Stimulated activated CD8-positive, alpha-beta memory T cell treated with anti-CD3 and anti-CD28 coated beads, Interleukin-2, amount 100 ng/mL, for 1 hour (primary cell): ENCODE measurements around the gene UMAD1.

Experiments used
- DNase-seq, 2 donors: peaks; one replicate each; pipeline ENCODE4 v3.0.0-alpha.2; 2020; ENCODE audit warnings: low read depth in 2 of 2

UMAD1 gene

DNA sequence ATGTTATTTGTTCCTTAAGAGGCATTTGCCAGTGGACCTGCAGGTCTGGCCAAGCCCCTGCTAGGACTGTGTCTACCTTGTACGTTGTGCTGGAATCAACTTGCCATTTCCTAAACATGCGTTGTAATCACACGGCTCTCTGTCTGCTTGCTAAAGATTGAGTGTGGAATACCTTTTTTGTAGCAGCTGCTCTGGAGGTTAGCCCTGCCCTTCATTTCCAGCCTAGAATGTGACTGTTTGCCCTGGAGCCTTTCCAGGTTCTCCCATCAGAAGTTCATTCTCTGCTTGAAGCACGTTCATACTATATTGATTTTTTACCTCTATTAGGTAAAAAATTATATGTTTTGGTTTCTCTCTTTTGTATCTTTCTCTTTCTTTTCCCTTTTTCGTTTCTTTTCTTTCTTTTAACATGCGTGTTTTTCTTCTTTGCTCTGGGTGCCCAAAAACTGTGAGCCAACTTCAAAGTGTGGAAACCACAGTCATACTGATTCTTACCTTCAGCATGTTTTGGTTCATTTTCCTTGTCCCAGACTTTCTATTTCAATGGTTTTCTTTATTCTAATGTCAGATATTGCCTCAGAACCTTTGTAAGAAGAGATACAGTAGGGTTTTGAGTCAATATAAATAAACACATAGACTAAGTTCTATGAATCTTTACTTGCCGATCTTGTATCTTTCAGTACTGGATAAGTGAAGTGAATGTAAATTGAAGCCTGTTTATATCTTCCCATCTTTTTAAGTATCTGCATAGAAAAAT, 189.7 kb downstream of the UMAD1 start:
- DNase-seq: no peak

DNA sequence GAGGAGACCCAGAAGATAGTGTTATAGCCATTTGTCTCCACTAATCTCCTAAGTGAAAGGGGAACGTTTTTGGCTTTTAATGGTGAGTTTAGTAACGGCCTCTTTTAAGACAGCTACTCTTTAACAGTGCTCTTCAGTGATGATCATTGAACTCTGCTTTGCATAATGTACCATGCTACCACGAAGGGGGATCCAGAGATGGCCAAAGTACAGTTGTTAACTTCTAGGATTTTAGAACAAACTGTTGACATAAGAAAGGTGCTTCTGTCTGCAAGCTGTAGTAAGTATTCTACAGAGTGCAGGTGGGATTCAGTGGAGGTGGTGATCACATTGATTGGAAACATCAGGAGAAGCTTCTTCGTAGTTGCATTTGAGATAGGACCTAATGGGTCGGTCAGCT, 192.0 kb downstream of the UMAD1 start:
- no peak for DNase-seq

DNA sequence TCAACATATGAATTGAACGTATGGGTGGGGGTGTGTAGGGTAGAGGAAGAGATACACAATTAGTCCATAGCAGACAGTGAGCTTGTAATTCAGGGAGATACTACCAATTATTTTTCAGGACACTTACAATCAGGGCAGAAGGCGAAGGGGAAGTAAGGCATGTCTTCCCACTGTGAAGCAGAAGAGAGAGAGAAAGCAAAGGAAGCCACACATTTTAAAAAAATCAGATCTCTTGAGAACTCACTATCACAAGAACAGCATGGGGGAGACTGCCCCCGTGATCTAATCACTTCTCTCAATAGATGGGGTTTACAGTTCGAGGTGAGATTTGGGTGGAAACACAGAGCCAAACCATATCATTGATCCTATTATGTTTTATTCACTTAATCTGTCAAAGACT, 194.2 kb downstream of the UMAD1 start:
- no peak for DNase-seq

DNA sequence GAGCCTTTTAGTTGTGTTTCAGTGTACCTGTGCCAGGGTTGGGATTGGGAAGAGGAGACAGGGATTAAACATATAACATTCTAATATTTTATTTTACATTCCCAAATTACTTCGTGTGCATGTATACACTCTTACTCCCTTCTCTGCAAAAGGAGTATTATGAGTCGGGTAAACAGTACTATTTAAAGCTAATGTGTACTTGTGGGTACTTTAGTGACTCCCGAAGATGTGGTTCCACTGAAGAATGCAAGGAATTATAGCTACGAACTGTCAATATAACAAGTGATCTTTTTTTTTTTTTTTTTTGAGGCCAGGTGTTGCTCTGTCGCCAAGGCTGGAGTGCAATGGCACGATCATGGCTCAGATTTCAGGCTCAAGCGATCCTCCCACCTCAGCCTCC, 200.5 kb downstream of the UMAD1 start:
- DNase-seq: no peak

DNA sequence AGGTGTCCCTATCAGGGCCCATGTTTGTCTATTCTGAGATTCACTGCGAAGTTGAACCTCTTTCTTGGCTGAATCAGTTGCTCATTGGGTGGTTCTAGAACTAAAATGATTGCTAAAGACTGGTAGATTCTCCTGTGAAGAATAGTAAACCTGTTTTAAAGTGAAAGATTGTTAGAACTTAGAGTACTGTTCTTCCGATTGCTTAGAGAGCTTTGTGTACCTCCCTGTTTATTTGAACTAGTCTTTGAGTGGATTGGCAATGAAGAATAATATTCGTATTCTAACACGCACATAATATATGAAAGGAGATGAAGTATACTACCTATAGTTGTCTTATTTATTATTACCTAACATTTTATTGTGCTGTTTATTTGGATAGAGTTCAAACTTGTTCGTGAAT, 202.7 kb downstream of the UMAD1 start:
- no peak for DNase-seq

DNA sequence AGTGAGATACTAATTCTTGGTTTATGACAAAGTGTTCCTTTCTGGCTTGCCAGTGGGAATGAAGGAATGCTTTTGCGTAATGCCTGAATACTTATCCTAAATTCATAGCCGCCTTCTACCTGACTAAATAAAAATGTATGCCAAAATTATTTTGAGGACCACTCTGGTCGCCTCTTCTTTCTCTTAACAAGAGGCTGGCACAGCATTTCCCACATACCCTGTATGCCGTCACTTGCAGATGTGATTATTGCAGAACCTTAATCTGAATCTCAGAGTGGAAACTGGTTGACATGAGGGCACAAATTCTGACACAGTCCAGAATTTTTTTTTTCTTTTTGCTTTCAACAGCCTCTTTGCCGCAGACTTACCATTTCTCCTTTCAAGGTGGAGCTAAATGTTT, 203.4 kb downstream of the UMAD1 start:
- DNase-seq: no peak

DNA sequence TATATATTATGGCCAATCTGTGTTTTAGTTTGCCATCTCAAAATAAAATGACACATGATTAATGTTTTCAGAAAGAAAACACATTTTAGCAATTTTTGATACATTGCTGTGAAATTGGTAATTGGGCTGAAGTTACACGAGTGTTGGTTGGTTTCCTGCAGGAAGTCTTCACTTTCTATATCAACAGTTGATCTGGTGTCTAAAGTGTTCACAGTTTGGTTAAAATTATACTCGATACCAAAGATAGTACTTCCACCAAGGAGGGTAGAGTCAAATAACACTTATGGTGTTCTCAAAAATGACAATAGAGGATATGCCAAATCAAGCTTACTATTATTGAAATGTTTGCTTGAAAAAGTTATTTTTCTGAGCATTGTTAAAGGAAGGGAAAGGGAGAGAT, 207.7 kb downstream of the UMAD1 start:
- no peak for DNase-seq

DNA sequence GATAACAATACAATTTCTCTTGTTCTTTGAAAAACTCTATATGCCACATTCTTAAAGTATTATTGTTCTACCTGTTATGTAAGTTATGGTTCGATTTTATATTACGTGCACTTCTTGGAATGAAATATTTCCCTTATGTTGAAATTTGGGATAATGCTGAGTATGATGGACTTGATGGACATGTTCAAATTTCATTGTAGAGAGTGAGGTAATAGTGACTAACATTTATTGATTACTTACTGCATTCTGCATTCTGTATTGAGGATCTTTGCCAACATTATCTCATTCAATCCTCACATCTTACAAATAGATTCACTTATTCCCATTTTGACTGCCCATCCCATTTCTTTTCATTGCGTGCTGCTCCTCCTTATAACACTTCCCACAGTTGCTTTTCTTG, 208.3 kb downstream of the UMAD1 start:
- DNase-seq: no peak

DNA sequence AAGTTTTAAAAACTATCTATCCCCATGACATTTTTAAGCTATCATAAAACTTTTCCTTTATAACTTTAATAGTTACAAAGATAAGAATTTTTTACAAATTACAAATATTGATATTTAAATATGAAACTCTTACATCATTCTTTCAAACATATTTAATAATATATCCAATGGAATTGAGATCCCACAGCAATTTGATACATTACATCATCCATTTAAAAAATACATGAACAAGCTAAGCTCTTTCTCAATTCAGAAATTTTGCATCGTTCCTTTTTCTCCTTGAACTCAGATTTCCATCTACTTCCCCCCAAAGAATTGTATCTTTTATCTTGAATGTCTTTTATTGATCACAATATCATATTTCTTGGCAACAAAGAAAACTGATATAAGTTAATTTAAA, 209.6 kb downstream of the UMAD1 start:
- DNase-seq: no peak

DNA sequence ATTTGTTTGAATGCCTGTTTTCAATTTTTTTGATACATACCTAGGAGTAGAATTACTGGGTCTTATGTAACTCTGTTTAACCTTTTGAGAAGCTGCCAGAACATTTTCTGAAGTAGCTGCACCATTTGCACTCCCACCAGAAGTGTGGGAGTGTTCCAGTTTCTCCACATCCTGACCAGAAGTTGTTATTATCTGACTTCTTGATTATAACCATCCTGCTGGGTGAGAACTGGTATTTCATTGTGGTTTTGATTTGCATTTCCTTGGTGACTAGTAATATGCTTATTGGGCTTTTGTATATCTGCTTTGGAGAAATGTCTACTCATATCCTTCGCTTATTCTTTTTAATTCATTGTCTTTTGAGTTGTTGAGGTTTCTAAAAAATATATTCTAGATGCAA, 210.8 kb downstream of the UMAD1 start:
- DNase-seq: no peak

DNA sequence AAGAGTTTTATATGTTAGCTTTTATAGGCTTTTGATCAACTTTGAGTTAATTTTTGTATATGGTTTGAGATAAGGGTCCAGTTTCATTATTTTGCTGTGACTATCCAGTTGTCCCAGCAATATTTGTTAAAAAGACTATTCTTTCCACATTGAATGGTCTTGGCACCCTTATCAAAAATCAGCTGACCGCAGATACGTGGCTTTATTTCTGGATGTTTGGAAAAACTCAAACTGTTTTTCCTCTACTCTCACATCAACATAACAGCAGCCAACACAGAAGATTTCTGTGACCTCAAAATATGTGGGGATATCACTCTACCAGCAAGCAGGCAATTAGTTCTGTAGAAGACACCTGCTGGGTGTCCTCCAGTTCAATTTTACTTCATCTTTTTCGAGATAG, 211.4 kb downstream of the UMAD1 start:
- DNase-seq: no peak

DNA sequence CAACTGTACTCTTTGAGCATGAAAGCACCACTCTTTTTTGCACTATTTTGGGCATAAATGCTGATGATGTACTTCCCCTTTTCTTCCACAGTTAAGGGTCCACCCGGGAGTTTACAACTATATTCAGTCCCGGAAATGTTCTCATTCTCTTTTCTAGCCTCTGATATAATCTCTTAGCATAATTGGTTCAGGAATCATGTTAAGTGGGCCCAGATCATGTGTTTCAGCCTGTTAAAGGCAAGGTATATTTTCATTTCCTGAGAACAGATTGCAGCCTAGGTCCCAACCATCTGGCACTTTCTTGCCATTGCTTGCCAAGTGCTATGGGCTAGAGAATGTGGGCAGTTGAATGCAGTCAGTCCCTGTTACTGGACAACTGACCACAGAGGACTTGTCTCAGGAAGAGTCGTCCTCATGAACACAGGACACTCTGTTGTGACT, 216.6 kb downstream of the UMAD1 start:
- no peak for DNase-seq

DNA sequence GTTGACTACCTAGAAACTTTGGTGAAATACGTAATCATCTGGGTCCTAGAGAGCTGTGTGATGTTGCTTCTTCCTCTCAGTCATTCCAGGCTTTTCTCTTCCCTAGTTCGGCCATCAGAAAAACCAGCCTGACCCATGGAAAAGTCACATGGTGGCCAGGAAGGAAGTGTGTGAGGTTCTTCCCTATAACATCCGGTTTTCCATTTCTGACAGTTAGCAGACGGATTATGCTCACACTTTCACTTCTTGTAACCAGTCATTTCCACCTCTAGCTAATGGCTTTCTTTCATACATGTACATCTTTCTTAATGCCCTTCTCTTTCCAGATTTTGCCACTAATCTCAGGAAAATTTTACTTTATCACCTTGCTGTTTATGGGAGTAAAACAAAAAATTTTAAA, 218.0 kb downstream of the UMAD1 start:
- DNase-seq: no peak

DNA sequence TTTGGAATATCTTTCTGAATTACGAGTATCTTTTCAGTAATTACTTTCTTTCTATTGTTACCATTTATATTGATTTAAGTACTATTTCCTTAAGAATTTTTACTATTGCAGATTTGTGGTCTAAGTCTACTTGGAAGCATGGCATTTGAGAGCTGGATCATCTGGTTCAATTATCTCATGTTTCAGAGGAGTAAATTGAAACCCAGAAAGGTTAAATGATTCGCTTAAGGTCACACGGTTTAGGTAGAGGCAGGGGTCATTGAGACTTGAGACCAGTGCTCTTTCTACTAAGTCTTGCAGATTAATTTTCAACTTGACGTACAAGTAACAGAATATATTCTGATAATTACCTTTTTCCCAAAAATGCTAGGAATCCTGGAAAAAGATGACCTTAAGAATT, 218.9 kb downstream of the UMAD1 start:
- no peak for DNase-seq

DNA sequence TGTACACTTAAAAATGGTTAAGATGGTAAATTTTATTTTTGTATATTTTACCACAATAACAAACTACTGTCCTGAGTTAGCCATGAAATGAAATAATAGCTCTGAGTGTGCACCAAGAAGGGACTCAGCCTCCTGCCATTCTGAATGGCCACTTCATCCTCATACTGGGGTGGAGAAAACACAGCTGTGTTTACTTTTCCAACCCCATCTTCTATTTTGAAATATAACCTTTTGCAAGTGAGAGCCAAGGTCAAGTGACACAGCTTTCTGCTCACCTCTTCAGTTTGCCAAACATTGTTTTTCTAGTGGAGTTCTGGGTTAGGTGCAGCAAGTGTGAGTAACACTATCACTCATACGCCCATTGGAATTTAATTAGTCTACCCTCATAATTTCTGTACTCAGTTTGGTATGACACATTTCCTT, 220.7 kb downstream of the UMAD1 start:
- no peak for DNase-seq

DNA sequence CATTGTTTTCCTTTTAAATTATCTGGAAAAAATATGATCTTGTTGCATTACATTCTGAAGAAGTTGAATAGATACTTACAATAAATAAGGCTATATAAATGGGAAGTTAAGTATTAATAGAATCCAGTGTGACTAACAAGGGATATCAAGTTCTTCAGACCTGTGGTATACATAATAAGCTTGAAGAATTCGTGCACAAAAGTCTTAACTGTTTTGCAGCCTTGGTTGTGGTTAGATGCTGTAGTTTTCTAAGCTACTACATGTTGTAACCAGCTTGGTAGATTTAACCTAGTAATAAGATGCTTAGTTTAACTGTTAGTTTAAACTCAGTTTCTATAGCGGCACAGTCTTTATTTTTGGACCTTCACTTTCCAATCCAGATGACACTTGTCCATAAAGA, 221.8 kb downstream of the UMAD1 start:
- DNase-seq: no peak

DNA sequence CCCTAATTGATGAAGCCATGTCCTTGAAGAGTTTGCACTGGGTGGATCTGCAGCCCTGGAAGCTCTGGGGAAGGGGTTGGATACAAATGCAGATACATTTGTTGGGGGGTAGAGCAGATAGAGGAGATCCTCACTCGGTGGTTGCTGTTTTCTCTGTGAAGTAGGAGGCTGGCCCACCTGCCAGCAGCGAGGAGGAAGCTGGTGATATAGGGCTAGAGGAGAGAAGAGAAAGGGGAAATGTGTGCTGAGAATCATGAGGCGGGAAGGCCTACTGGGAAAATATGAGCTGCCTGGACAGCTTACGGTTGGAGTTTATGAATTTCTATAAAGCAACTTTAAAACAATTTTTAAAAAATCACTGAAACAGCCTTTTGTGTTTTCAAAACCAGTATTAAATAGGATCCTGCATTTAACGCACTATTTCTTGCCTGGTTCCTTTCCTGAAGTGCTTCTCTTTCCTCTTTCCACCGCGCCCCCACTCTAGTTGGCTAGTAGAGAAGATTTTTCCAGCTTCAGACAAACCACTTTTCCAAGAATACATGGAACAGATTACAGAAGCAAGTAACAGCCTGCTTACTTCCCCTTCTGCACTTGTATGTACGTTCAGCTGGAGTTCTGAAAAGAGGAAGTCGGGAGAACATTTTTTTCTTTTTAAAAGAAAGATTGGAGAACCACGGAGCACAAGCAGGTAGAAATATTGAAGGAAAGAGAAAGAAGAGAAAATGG, 227.5 kb downstream of the UMAD1 start:
- no peak for DNase-seq

DNA sequence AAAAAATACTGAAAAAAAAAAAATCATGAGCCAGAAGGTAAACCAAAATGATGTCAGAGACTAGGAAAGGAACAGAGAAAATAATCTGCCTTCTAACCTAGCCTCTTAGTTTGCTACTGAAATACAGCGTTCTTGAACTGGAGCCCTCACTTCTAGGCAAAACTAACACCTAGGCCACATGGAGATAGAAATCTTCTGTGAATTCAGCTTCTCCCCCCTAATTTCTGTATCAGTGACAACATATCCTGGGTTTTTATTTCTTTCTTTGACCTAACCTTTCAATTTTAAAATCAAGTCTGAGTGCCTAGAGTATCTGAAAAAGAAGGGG, 228.0 kb downstream of the UMAD1 start:
- no peak for DNase-seq

DNA sequence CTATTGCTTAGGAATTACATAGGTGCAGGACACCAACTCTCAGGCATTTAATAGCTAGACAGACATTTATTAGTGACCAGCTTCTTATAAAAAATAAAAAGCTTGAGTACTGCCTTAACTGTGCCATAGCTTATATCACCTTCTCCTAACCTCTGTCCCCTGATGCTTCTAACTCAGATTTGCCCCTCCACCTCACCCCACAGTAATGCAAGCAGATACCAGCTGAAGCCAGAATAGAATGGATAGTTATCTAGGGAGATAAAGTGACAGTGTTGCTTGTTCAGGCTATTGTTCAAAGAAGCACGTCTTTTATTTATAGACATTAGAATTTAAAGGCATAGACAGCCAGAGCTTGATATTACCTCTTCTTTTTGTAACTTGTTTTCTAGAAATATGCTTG, 228.5 kb downstream of the UMAD1 start:
- DNase-seq: no peak

DNA sequence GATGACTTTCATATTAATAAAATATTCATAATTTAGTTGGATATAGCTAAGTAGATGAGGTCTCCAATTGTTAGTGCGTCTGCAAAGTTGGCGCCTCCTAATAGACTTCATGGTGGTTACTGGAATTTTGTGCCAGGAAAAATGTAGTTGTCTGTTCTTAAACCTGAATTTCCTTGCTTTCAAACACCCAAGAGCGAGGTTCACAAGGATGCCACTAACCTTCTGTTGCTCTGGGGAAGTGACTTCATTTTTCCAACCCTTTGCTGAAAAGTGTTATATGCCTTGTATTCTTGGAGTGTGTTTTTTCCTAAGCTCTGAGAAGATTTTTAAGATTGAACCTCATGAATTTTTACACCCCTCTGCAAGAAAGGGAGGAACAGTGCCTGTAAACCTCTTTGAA, 229.1 kb downstream of the UMAD1 start:
- DNase-seq: no peak

DNA sequence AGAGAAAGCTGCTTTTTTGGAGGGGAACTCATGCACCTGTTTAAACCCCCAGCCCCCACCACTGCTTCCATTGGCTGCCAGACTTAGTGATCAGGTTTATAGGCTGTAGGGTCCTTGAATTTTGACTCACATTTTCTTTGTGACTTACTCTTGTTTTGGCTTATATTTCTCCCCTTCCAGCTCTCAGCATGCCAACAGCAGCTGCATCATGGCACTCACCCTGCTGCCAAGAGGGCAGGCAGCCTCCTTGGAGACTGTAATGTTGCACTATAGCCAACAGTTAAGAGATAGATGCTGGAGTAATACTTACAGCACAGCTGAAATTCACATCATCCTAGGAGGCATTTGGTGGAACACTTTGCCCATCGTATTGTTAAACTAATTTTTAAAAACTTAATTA, 230.0 kb downstream of the UMAD1 start:
- no peak for DNase-seq

DNA sequence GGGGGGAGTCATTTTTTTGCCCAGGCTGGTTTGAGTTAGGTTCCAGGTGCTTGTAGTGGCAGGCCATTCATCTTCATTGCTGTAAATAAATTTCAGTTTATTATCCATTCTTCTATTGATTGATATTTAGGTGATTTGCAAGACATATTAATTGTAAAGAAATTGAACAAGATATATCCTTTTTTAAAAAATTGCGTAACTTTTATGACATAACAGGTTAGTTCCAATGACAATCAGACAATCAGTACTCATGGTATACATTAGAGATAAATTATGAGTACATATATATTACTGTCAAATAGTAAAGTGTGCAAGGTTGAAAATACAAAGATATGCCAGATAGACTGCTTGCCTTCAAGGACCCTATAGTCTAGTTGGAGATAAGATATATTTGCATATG, 235.9 kb downstream of the UMAD1 start:
- DNase-seq: no peak

DNA sequence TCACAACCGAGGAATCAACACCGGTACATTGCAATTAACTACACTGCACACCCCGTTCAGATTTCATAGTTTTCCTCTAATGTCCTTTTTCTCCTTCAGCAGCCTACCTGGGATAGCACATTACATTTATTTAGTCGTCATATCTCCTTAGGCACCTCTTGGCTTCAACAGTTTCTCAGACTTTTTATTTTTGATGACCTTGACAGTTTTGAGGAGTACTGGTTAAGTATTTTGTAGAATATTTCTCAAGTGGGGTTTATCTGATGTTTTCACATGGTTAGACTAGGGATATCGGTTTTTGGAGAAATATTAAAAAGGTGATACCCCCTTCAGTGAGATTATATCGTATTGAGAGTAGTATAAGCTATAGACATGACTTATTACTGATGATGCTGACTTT, 241.0 kb downstream of the UMAD1 start:
- DNase-seq: no peak

DNA sequence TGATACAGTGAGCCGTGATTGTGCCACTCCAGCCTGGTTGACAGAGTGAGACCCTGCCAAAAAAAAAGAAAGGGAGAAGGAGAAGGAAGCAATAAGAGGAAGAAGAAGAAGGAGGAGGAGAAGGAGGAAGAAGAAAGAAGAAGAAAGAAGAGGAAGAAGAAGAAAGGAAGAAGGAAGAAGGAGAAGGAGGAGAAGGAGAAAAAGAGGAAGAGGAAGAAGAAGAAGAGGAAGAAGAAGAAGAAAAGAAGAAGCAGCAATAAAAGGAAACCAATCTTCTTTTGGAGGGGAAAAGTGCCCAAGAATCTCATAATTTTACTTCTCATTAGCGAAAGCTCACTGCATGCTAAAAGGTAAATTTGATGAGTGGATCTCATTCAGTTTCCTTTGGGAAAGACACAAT, 242.3 kb downstream of the UMAD1 start:
- DNase-seq: no peak
